Kidney epithelial cell (primary cell): Measurements from ENCODE around the gene RBM12. TPM values are rescaled to one million over a fixed set of nuclear protein-coding genes. Genes with fewer than 3 reads are reported as not detected.

Experiments
- DNase-seq: peaks from one replicate; pipeline ENCODE4 v3.0.0-alpha.2; 2010; ENCODE audit warnings: low read depth
- H3K27me3 ChIP-seq: 2 replicates; pipeline ENCODE4 v1.6.0; 2011; ENCODE audit warnings: low read length; ENCODE audit not compliant: control insufficient read depth, insufficient read depth
- H3K36me3 ChIP-seq: 2 replicates; pipeline ENCODE4 v1.5.1; 2011; ENCODE audit warnings: low read length; ENCODE audit not compliant: control insufficient read depth, insufficient read depth
- H3K4me3 ChIP-seq: 2 replicates; pipeline ENCODE4 v1.5.1; 2011; ENCODE audit warnings: low read depth, mild to moderate bottlenecking, control low read depth, low read length
- CTCF ChIP-seq: IDR thresholded peaks from 2 replicates; pipeline ENCODE4 v1.5.1; 2011; ENCODE audit warnings: mild to moderate bottlenecking, moderate library complexity, low read length, control low read depth, inconsistent platforms; ENCODE audit not compliant: insufficient read depth, poor library complexity, severe bottlenecking
- total RNA-seq: library from RNA; depleted of rRNA; stranded (reverse); fragments of >200 nt; gene quantifications from 2 replicates; pipeline ENCODE4 v1.2.3, GENCODE V29; 2015

RBM12 gene
- total RNA-seq, 1 donor from 2014 or later = 43.2 TPM

GRCh38 chr20:35702051-35702823 is 37.5 kb upstream of the RBM12 start:
- no peak for DNase-seq
- no peak for TF ChIP-seq CTCF
- Histone ChIP-seq H3K36me3 (no peaks in the 10 kb centered on the region), H3K27me3 (no peaks in the 10 kb centered on the region), H3K4me3 (no peak overlapping the region)

- no peak for TF ChIP-seq CTCF
- no peak for DNase-seq
- no peaks in the 10 kb centered on the region for H3K27me3 ChIP-seq
- H3K4me3 ChIP-seq = no peak overlapping the region
- no peaks in the 10 kb centered on the region for H3K36me3 ChIP-seq
Measured at GRCh38 chr20:35700625-35701148, 36.0 kb upstream of the RBM12 start.

- TF ChIP-seq CTCF = no peak
- no peak for DNase-seq
- Histone ChIP-seq H3K4me3 (peak overlapping the region; percentile 99), H3K27me3 (no peaks in the 10 kb centered on the region), H3K36me3 (no peaks in the 10 kb centered on the region)
Measured at GRCh38 chr20:35699957-35700624, 35.4 kb upstream of the RBM12 start.

GRCh38 chr20:35699127-35699956 is 34.6 kb upstream of the RBM12 start, which contains the start of the genes NFS1 and ROMO1:
NFS1 (minus strand) TSS chr20:35699352; CDS start chr20:35699288, 64 bp downstream.
ROMO1 (plus strand) TSS chr20:35699405; CDS start chr20:35699633, 228 bp downstream.
- Histone ChIP-seq H3K27me3 (no peaks in the 10 kb centered on the region), H3K4me3 (peak within 1 kb of the TSS; percentile 99), H3K36me3 (no peaks in the 10 kb centered on the region)
- peak; percentile 23 for DNase-seq
- TF ChIP-seq CTCF = peak; percentile 20

GRCh38 chr20:35698298-35699126 is 33.8 kb upstream of the RBM12 start:
- no peaks in the 10 kb centered on the region for H3K36me3 ChIP-seq

More at GRCh38 chr20:35698298-35699126, 33.8 kb upstream of the RBM12 start:
- Histone ChIP-seq H3K27me3 (no peaks in the 10 kb centered on the region), H3K4me3 (peak overlapping the region; percentile 99)
- TF ChIP-seq CTCF = no peak
- no peak for DNase-seq
